ENCODE data around the gene FOXK1. TPM values are rescaled to one million over a fixed set of nuclear protein-coding genes. Genes with fewer than 3 reads are reported as not detected.

The FOXK1 gene
- total and polyA plus RNA-seq, 2 of the 13 experiments (the other 11 are each of a cell fraction or from before 2014, with no cell fraction given), result 4.6 to 8.8 TPM

DNA sequence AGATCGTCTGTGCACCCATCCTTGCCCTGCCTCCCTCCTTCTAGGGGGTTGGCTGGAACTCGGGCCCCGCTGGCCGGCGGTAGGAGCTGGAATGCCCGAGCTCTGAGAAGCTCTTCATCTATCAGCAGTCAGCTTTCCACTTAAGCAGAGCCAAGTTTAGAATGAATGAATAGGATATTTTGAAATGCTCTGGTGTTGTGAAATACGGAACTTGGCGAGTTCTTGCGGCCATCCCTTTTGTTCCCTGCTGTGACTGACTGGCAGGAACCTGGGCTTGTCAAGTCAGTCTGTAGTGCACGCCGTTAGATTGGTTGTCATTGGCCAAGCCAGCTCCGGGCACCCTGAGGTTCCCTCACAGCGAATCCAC is 33.3 kb downstream of the FOXK1 start (continued):
- TF ChIP-seq, protein P1, sequence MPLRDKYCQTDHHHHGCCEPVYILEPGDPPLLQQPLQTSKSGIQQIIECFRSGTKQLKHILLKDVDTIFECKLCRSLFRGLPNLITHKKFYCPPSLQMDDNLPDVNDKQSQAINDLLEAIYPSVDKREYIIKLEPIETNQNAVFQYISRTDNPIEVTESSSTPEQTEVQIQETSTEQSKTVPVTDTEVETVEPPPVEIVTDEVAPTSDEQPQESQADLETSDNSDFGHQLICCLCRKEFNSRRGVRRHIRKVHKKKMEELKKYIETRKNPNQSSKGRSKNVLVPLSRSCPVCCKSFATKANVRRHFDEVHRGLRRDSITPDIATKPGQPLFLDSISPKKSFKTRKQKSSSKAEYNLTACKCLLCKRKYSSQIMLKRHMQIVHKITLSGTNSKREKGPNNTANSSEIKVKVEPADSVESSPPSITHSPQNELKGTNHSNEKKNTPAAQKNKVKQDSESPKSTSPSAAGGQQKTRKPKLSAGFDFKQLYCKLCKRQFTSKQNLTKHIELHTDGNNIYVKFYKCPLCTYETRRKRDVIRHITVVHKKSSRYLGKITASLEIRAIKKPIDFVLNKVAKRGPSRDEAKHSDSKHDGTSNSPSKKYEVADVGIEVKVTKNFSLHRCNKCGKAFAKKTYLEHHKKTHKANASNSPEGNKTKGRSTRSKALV (CRISPR knock-in tag; IDR thresholded peaks at IDR 0.05), result no peak
- TF ChIP-seq TSC22D2 (CRISPR knock-in tag; IDR thresholded peaks at IDR 0.05; ENCODE audit: borderline replicate concordance), result no peak
- TF ChIP-seq ZMYM3 (CRISPR knock-in tag; IDR thresholded peaks at IDR 0.05), result no peak
- TF ChIP-seq IRF2 (CRISPR knock-in tag; IDR thresholded peaks at IDR 0.05), result no peak
- TF ChIP-seq HNRNPK (IDR thresholded peaks at IDR 0.05; ENCODE audit: low read depth, low read length, poor library complexity, severe bottlenecking), result no peak
- no peak for TF ChIP-seq NFE2L2 (IDR thresholded peaks at IDR 0.05; ENCODE audit: low read length)
- no peak for TF ChIP-seq ZSCAN31 (CRISPR knock-in tag; IDR thresholded peaks at IDR 0.05; ENCODE audit: low read depth)
- no peak for TF ChIP-seq SIX4 (CRISPR knock-in tag; IDR thresholded peaks at IDR 0.05)
- no peak for TF ChIP-seq GABPB1 (CRISPR knock-in tag; IDR thresholded peaks at IDR 0.05)
- TF ChIP-seq ZNF746 (CRISPR knock-in tag; IDR thresholded peaks at IDR 0.05), result no peak
- TF ChIP-seq, protein P2, sequence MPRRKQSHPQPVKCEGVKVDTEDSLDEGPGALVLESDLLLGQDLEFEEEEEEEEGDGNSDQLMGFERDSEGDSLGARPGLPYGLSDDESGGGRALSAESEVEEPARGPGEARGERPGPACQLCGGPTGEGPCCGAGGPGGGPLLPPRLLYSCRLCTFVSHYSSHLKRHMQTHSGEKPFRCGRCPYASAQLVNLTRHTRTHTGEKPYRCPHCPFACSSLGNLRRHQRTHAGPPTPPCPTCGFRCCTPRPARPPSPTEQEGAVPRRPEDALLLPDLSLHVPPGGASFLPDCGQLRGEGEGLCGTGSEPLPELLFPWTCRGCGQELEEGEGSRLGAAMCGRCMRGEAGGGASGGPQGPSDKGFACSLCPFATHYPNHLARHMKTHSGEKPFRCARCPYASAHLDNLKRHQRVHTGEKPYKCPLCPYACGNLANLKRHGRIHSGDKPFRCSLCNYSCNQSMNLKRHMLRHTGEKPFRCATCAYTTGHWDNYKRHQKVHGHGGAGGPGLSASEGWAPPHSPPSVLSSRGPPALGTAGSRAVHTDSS (CRISPR knock-in tag; conservative IDR thresholded peaks at IDR 0.05), result no peak
- no peak for TF ChIP-seq ZNF30 (CRISPR knock-in tag; IDR thresholded peaks at IDR 0.05)
- TF ChIP-seq, protein P3, sequence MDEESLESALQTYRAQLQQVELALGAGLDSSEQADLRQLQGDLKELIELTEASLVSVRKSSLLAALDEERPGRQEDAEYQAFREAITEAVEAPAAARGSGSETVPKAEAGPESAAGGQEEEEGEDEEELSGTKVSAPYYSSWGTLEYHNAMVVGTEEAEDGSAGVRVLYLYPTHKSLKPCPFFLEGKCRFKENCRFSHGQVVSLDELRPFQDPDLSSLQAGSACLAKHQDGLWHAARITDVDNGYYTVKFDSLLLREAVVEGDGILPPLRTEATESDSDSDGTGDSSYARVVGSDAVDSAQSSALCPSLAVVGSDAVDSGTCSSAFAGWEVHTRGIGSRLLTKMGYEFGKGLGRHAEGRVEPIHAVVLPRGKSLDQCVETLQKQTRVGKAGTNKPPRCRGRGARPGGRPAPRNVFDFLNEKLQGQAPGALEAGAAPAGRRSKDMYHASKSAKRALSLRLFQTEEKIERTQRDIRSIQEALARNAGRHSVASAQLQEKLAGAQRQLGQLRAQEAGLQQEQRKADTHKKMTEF (CRISPR knock-in tag; IDR thresholded peaks at IDR 0.05), result peak; percentile 42; the same call in 1 of the 2 replicates
- TF ChIP-seq HOXA3 (CRISPR knock-in tag; IDR thresholded peaks at IDR 0.05), result 0 out of 2 replicates have a peak, but pooled peaks have one; percentile 13
- no peak for TF ChIP-seq POLR2AphosphoS5 (IDR thresholded peaks at IDR 0.05; ENCODE audit: low read depth, low read length)
- TF ChIP-seq MIER3 (CRISPR knock-in tag; IDR thresholded peaks at IDR 0.05; ENCODE audit: borderline replicate concordance), result peak; percentile 49; the same call in 1 of the 2 replicates
- TF ChIP-seq RXRA (CRISPR knock-in tag; IDR thresholded peaks at IDR 0.05), result peak; percentile 15; the same call in 1 of the 2 replicates
- peak; percentile 43; the same call in 1 of the 2 replicates for TF ChIP-seq TBX2 (CRISPR knock-in tag; IDR thresholded peaks at IDR 0.05; ENCODE audit: borderline replicate concordance)
- 0 out of 2 replicates have a peak, but pooled peaks have one; percentile 41 for TF ChIP-seq KDM2A (CRISPR knock-in tag; IDR thresholded peaks at IDR 0.05; ENCODE audit: borderline replicate concordance, low read depth)
- TF ChIP-seq ASH2L (IDR thresholded peaks at IDR 0.05; ENCODE audit: insufficient read length, low read depth, low read length), result peak; percentile 32
- no peak for TF ChIP-seq ZSCAN30 (CRISPR knock-in tag; IDR thresholded peaks at IDR 0.05)
- TF ChIP-seq KLF12 (CRISPR knock-in tag; IDR thresholded peaks at IDR 0.05; ENCODE audit: borderline replicate concordance), result no peak
- 0 out of 2 replicates have a peak, but pooled peaks have one; percentile 21 for TF ChIP-seq ZMYM2 (CRISPR knock-in tag; IDR thresholded peaks at IDR 0.05)
- TF ChIP-seq MEIS1 (CRISPR knock-in tag; IDR thresholded peaks at IDR 0.05; ENCODE audit: borderline replicate concordance), result no peak
- TF ChIP-seq GATAD2A (CRISPR knock-in tag; IDR thresholded peaks at IDR 0.05), result peak; percentile 66
- TF ChIP-seq, protein P4, sequence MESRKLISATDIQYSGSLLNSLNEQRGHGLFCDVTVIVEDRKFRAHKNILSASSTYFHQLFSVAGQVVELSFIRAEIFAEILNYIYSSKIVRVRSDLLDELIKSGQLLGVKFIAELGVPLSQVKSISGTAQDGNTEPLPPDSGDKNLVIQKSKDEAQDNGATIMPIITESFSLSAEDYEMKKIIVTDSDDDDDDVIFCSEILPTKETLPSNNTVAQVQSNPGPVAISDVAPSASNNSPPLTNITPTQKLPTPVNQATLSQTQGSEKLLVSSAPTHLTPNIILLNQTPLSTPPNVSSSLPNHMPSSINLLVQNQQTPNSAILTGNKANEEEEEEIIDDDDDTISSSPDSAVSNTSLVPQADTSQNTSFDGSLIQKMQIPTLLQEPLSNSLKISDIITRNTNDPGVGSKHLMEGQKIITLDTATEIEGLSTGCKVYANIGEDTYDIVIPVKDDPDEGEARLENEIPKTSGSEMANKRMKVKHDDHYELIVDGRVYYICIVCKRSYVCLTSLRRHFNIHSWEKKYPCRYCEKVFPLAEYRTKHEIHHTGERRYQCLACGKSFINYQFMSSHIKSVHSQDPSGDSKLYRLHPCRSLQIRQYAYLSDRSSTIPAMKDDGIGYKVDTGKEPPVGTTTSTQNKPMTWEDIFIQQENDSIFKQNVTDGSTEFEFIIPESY (CRISPR knock-in tag; IDR thresholded peaks at IDR 0.05), result peak; percentile 76
- TF ChIP-seq ZNF44 (CRISPR knock-in tag; IDR thresholded peaks at IDR 0.05), result no peak

Data from HepG2 (cell line).